Muscle of leg (tissue), 11 donors: ENCODE results near the gene ZNF501. TPM values are rescaled to one million over a fixed set of nuclear protein-coding genes. Genes with fewer than 3 reads are reported as not detected.
A peak's percentile ranks its signal among the peaks of the same experiment; 100 is the strongest.

Source experiments
- DNase-seq: peaks from one replicate; pipeline ENCODE4 v3.0.0; 2013
- H3K27ac ChIP-seq: one replicate; pipeline ENCODE4 v1.5.1; 2013; ENCODE audit warnings: mild to moderate bottlenecking, low read length, control low read depth
- H3K27me3 ChIP-seq: one replicate; pipeline ENCODE4 v1.6.1; 2013; ENCODE audit warnings: low read length; ENCODE audit not compliant: control insufficient read depth, insufficient read depth
- H3K36me3 ChIP-seq: one replicate; pipeline ENCODE4 v1.6.1; 2013; ENCODE audit warnings: low read length; ENCODE audit not compliant: control insufficient read depth, insufficient read depth
- H3K4me1 ChIP-seq: one replicate; pipeline ENCODE4 v1.6.1; 2013; ENCODE audit warnings: low read length; ENCODE audit not compliant: control insufficient read depth, insufficient read depth
- H3K4me3 ChIP-seq: one replicate; pipeline ENCODE4 v1.5.1; 2013; ENCODE audit warnings: low read length, control low read depth
- H3K9me3 ChIP-seq: replicated peaks from 2 replicates; pipeline ENCODE4 v1.6.1; 2013; ENCODE audit warnings: low read depth, low read length; ENCODE audit not compliant: control insufficient read depth
- WGBS: methylation state at CpG from one replicate; pipeline ENCODE4 v1.1.5; 2013; ENCODE audit warnings: missing lambda C conversion rate; ENCODE audit not compliant: insufficient coverage; 5-methylcytosine and 5-hydroxymethylcytosine counted together
- polyA plus RNA-seq, 8 donors: library from polyadenylated mRNA; unstranded; fragments of 120-200 nt; gene quantifications; one replicate each; pipeline versions ENCODE4 v1.2.1 to v1.2.3, GENCODE V29; 2013; ENCODE audit warnings: inconsistent platforms in 1 of 8, low replicate concordance in 1 of 8; ENCODE audit not compliant: insufficient read length in 8 of 8, insufficient read depth in 1 of 8
- total RNA-seq: library from RNA; stranded (reverse); fragments of 120-200 nt; gene quantifications from one replicate; pipeline ENCODE4 v1.2.4, GENCODE V29; 2013

ZNF501 gene
- total and polyA plus RNA-seq, 9 donors: 4.6 to 8.6 (median 5.5) TPM

DNA sequence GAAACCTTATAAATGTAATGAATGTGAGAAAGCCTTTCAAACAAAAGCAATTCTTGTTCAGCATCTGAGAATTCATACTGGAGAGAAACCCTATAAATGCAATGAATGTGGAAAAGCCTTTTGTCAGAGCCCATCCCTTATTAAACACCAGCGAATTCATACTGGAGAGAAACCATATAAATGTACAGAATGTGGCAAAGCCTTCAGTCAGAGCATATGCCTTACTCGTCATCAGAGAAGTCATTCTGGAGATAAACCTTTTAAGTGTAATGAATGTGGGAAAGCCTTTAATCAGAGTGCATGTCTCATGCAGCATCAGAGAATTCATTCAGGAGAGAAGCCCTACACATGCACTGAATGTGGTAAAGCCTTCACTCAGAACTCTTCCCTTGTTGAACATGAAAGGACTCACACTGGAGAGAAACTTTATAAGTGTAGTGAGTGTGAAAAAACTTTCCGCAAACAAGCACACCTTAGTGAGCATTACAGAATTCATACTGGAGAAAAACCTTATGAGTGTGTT is 5.3 kb downstream of the ZNF501 start:
- H3K36me3 ChIP-seq: peaks cover 26% of the 10 kb centered on the region
- no peak overlapping the region for H3K27ac ChIP-seq
- no peaks in the 10 kb centered on the region for H3K27me3 ChIP-seq
- H3K4me1 ChIP-seq: no peaks in the 10 kb centered on the region
- 100% methylated on average over 1 of the region's 3 CpGs for WGBS
- H3K4me3 ChIP-seq: no peak overlapping the region
- no peak for DNase-seq
- peaks cover 68% of the 10 kb centered on the region for H3K9me3 ChIP-seq

GRCh38 chr3:44761101-44761423 is 31.6 kb downstream of the ZNF501 start:
- Histone ChIP-seq H3K27me3 (no peaks in the 10 kb centered on the region), H3K4me1 (peaks cover 10% of the 10 kb centered on the region), H3K36me3 (peaks cover 12% of the 10 kb centered on the region), H3K27ac (peak overlapping the region; percentile 74), H3K9me3 (peaks cover 32% of the 10 kb centered on the region), H3K4me3 (peak overlapping the region; percentile 98)
- WGBS: 0% methylated on average over 4 of the region's 15 CpGs
- no peak for DNase-seq

- Histone ChIP-seq H3K27me3 (no peaks in the 10 kb centered on the region), H3K4me3 (peak within 1 kb of the TSS; percentile 98), H3K4me1 (peaks cover 10% of the 10 kb centered on the region), H3K36me3 (peaks cover 14% of the 10 kb centered on the region), H3K9me3 (peaks cover 37% of the 10 kb centered on the region), H3K27ac (peak within 1 kb of the TSS; percentile 74)
- peak; percentile 98 for DNase-seq
- under 1% methylated on average over 64 of the region's 64 CpGs for WGBS
Measured at GRCh38 chr3:44761424-44762169, 32.2 kb downstream of the ZNF501 start, which contains the start of the genes KIAA1143 and KIF15. TSS of gene KIAA1143 (minus strand) at chr3:44761619. CDS start at chr3:44761602, 17 bp downstream. TSS of gene KIF15 (plus strand) at chr3:44761794. CDS start at chr3:44761866, 72 bp downstream.

DNA sequence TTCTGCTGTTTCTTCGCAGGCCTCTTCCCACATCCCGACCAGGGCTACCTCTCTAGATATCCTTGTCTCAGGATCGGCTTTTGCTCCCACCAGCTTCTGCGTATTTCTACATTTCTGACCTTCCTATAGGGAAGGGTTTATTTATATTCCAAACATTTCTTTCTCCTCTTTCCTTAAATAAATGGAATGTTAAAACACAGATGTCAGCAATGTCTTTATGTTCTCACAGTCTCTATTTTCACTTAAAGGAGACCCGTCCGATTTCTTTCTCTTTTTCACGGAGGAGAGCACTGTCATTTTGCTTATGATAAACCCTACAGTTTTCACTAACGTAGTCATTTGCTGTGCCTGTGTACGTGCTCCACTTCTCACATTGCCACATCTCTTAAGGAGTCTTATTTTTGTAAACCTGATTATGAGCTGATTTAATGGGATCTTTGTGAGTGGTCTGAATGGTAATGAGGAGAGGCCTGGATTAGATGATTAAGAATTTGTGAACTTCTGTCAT is 32.8 kb downstream of the ZNF501 start:
- no peak for DNase-seq
- WGBS: 4% methylated on average over 4 of the region's 9 CpGs
- H3K9me3 ChIP-seq: peaks cover 38% of the 10 kb centered on the region
- peak overlapping the region; percentile 98 for H3K4me3 ChIP-seq
- H3K27ac ChIP-seq: no peak overlapping the region
- H3K27me3 ChIP-seq: no peaks in the 10 kb centered on the region
- peaks cover 14% of the 10 kb centered on the region for H3K36me3 ChIP-seq
- peaks cover 10% of the 10 kb centered on the region for H3K4me1 ChIP-seq

- peak overlapping the region; percentile 98 for H3K4me3 ChIP-seq
- WGBS: no CpG with 5 or more reads among the region's 5 CpGs
- peaks cover 14% of the 10 kb centered on the region for H3K36me3 ChIP-seq
- DNase-seq: no peak
- peaks cover 35% of the 10 kb centered on the region for H3K9me3 ChIP-seq
- no peaks in the 10 kb centered on the region for H3K27me3 ChIP-seq
- H3K27ac ChIP-seq: no peak overlapping the region
- peaks cover 10% of the 10 kb centered on the region for H3K4me1 ChIP-seq
Measured at GRCh38 chr3:44762690-44763089, 33.3 kb downstream of the ZNF501 start.

DNA sequence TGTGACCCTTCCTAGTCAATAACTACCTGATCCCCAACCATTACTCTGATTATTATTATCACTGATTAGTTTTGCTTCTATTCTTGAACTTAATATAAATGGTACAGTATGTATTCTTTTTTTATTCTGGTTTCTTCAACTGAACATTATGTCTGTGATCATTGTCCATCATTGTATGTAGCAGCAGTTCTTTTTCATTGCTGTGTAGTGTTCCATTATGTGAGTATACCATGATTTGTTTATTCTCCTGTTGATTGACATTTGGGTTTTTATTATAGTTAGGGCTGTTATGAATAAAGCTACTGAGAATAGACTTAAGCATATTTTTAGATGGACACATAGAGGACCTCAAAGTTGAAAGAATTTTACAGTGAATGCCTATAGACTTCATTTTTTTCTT is 34.8 kb downstream of the ZNF501 start:
- Histone ChIP-seq H3K9me3 (peaks cover 34% of the 10 kb centered on the region), H3K36me3 (peaks cover 17% of the 10 kb centered on the region), H3K27me3 (no peaks in the 10 kb centered on the region), H3K4me3 (no peak overlapping the region), H3K27ac (no peak overlapping the region), H3K4me1 (peaks cover 10% of the 10 kb centered on the region)
- DNase-seq: no peak

DNA sequence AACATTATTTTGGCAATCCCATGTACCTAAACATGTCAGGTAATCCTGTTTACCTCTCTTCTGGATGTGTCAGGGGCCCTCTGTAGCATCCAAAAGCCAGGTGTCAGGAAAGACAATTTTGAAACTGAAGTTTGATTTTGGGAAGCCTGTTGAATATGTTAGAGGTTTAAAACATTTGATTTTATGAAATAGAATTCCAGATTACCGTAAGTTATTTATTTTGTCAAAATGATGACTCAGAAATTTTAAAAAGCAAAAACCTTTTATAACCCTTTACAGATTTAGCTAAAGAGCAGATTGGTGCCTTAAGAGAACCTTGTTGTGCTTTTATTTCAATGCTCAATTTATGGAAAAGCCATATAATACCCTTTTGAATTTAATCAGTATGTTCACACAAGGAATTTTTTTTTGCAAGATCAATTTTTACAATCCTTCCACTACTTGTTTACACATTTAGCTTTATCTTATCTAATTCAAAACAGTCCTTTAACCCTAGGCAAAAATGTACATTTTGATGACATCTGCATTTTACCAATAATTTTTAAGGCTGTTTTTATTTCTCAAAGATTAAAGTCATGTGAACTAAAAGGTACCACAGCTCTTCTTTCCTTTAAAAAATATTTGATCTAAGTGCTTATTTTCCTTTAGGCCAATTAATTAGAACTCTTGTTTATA is 42.1 kb downstream of the ZNF501 start:
- no peaks in the 10 kb centered on the region for H3K27me3 ChIP-seq
- peaks cover 16% of the 10 kb centered on the region for H3K36me3 ChIP-seq
- H3K4me1 ChIP-seq: no peaks in the 10 kb centered on the region
- DNase-seq: no peak
- H3K27ac ChIP-seq: no peak overlapping the region
- peaks cover 48% of the 10 kb centered on the region for H3K9me3 ChIP-seq
- no peak overlapping the region for H3K4me3 ChIP-seq
- WGBS: no CpG with 5 or more reads among the region's 1 CpG

GRCh38 chr3:44772099-44772442 is 42.6 kb downstream of the ZNF501 start:
- Histone ChIP-seq H3K4me3 (no peak overlapping the region), H3K4me1 (no peaks in the 10 kb centered on the region), H3K9me3 (peaks cover 46% of the 10 kb centered on the region), H3K27me3 (no peaks in the 10 kb centered on the region), H3K27ac (no peak overlapping the region), H3K36me3 (peaks cover 18% of the 10 kb centered on the region)
- DNase-seq: no peak
- no CpG with 5 or more reads among the region's 1 CpG for WGBS

GRCh38 chr3:44782891-44783290 is 53.5 kb downstream of the ZNF501 start:
- Histone ChIP-seq H3K27me3 (no peaks in the 10 kb centered on the region), H3K4me1 (no peaks in the 10 kb centered on the region), H3K9me3 (no peaks in the 10 kb centered on the region), H3K27ac (no peak overlapping the region), H3K36me3 (peaks cover 6% of the 10 kb centered on the region), H3K4me3 (no peak overlapping the region)
- 90% methylated on average over 3 of the region's 4 CpGs for WGBS
- DNase-seq: no peak
